Measurements from ENCODE around the gene ATG2A.

Gene ATG2A

DNA sequence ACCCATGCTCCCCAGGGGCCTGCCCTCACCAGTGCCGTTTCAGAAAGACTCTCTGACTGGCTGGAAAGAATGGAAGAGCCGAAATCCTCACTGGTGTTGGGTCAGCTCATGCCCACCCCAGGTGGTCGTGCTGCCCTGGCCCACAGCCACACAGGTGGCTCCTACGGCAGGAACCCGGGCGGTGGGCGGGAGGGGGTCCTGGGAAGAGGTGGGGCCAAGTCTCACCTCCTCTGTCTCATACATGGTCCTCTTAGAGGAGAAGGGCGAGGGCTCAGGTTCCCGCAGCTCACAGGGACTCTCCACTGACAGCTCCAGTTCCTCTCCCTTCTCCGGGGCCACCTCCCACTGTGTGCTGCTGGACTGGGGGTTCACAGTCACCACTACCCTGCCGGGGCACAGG, 8.2 kb downstream of the ATG2A start:
- TF ChIP-seq, protein P1, sequence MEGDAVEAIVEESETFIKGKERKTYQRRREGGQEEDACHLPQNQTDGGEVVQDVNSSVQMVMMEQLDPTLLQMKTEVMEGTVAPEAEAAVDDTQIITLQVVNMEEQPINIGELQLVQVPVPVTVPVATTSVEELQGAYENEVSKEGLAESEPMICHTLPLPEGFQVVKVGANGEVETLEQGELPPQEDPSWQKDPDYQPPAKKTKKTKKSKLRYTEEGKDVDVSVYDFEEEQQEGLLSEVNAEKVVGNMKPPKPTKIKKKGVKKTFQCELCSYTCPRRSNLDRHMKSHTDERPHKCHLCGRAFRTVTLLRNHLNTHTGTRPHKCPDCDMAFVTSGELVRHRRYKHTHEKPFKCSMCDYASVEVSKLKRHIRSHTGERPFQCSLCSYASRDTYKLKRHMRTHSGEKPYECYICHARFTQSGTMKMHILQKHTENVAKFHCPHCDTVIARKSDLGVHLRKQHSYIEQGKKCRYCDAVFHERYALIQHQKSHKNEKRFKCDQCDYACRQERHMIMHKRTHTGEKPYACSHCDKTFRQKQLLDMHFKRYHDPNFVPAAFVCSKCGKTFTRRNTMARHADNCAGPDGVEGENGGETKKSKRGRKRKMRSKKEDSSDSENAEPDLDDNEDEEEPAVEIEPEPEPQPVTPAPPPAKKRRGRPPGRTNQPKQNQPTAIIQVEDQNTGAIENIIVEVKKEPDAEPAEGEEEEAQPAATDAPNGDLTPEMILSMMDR (IDR thresholded peaks at IDR 0.05; ENCODE audit: extremely low read depth, insufficient read depth, missing control alignments): no peak
- DNase-seq (ENCODE audit: low spot score): no peak
- in situ Hi-C loops (cut with MboI; ENCODE audit: low pct_unique_long_range_greater_than_20kb, low sequenced_read_pairs, unreplicated experiment): no loop called here

DNA sequence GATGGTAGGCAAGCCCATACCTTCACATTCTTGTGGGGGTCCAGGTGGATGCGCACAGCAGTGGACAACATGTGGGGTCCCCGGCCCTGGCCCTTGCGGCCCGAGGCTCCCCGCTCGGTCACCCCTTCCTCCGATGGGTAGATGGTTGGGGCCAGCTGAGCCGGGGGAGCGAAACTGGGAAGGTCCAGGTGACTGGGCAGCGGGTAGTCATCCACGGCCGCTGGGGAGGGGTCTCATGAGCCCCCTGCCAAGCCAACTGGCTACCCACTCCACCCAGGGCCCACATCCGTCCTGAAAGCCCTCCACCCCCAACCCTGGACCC, 10.7 kb downstream of the ATG2A start:
- no peak for DNase-seq (ENCODE audit: low spot score)
- in situ Hi-C loops (cut with MboI; ENCODE audit: low pct_unique_long_range_greater_than_20kb, low sequenced_read_pairs, unreplicated experiment): no loop called here
- TF ChIP-seq, protein P1 (IDR thresholded peaks at IDR 0.05; ENCODE audit: extremely low read depth, insufficient read depth, missing control alignments): no peak

DNA sequence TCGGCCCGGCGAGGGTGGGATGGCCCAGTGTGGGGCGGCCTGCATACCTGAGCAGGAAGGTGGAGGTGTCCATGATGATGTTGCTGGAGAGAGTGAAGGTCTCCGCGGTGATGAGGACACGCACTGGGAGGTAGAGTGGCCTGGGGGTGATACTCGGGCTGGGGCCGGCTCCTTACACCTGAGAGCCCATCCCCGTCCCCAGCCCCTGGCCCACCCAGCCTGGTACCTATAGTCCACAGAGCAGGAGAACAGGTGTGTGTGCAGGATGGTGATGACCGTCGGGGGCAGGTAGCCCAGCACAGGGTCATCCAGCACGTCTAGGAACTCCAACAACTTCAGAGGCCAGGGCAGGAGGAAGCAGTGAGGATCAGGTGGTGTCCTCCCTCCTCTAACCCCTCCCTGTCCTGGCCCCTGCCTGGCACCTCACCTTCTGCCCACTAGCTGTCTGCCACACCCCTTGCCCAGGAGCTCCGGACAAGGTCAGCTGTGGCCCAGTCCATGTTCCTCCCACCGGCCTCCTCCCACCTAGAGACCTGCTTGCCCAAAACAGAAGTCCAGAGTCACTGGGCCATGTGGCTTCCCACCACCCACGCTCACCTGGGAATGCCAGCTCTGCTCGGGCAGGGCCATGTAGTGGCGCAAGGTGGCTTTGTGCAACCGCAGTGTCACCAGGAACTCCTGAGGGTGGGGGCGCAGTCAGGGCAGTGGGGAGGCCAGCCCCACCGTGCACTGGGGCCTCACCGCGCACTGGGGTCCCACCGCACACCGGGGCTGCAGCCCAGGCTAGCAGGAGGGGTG, 11.3 kb downstream of the ATG2A start:
- in situ Hi-C loops (cut with MboI; ENCODE audit: low pct_unique_long_range_greater_than_20kb, low sequenced_read_pairs, unreplicated experiment): no loop called here
- DNase-seq (ENCODE audit: low spot score): no peak
- TF ChIP-seq, protein P1 (IDR thresholded peaks at IDR 0.05; ENCODE audit: extremely low read depth, insufficient read depth, missing control alignments): no peak

DNA sequence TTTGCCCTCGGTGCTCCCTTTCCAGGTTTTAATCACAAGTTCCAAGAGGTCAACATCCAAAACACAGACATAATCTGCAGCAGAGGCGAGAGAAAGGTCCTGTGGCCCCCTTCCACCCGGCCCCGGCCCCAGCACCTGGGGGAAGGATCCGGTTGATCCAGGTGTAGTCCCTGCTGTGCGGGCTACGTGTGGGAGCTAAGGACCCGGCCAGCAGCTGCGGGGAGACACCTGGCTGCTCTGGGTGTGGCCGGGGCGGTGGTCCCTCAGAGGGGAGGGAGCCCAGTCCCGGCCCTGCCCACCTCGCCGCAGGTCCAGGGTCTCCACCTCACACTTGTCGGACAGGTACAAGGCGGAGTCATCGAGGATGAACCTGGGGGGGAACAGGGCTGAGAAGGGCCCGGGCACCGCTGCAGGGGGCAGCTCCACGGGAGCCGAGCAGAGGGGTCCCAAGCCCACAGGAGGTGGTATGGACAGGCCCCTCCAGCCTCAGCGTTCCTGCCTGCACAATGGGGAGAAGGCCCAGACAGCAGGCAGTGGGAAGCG, 13.6 kb downstream of the ATG2A start:
- DNase-seq (ENCODE audit: low spot score): no peak
- TF ChIP-seq, protein P1 (IDR thresholded peaks at IDR 0.05; ENCODE audit: extremely low read depth, insufficient read depth, missing control alignments): no peak
- in situ Hi-C loops (cut with MboI; ENCODE audit: low pct_unique_long_range_greater_than_20kb, low sequenced_read_pairs, unreplicated experiment): no loop called here

DNA sequence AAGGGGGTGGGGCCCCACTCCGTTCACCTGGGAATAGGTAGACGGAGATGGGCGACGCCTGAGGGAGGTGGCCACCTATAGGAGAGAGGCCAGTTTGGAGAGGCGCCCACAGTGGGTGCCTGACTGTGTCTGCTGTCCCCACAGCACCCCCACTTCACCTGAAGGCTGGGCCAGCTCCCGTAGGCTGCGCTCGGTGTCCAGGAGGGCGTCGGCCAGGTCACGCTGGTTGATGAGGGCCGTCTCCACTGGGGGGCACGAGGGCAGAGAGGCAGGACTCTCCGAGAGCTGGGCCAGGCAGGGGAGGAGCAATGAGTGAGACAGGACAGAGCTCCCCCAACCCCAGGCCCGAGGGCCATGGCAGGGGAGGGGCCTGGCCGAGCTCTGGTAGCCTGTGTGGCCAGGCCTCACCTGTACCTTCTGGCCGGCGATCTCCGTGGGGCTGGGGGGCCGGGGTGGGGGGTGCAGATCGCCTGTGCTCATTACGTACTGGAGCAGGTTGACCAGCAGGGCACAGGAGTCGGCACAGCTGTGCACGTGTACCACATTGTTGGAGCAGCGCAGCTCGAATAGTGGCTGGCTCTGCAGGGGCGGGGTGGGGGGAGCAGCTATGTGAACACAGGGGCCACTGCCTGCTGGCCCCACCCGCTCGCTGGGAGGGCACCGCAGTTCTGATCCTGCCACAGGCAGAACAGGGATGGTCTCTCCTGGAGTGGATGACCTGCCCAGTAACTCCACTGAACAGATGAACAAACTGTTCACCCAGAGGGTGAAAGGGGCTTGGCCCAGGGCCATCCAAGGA, 14.7 kb downstream of the ATG2A start:
- in situ Hi-C loops (cut with MboI; ENCODE audit: low pct_unique_long_range_greater_than_20kb, low sequenced_read_pairs, unreplicated experiment): no loop called here
- DNase-seq (ENCODE audit: low spot score): no peak

DNA sequence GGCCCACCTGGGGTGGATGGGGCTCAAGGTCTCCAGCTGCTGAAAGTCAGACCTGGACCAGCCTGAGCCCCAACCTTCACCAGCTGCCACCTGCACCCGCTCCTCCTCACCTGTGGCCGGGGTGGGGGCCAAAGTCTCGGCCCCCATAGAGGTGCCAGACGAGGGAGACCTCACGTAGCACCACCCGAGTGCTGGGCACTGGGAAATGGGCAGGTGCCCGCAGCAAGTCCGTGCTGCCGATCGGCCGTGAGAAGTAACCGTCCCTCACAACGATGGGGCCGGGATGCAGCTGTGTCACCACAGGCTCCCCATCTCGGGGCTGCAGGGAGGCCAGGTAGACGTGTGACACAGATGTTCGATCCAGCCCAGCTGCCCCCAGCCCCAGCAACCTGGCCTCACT, 16.2 kb downstream of the ATG2A start:
- no peak for DNase-seq (ENCODE audit: low spot score)
- TF ChIP-seq, protein P1 (IDR thresholded peaks at IDR 0.05; ENCODE audit: extremely low read depth, insufficient read depth, missing control alignments): no peak
- in situ Hi-C loops (cut with MboI; ENCODE audit: low pct_unique_long_range_greater_than_20kb, low sequenced_read_pairs, unreplicated experiment): no loop called here

More for the DNA sequence above, 14.7 kb downstream of the ATG2A start:
- TF ChIP-seq, protein P1 (IDR thresholded peaks at IDR 0.05; ENCODE audit: extremely low read depth, insufficient read depth, missing control alignments): no peak
